ENCODE results near the gene CTSC.

DNA sequence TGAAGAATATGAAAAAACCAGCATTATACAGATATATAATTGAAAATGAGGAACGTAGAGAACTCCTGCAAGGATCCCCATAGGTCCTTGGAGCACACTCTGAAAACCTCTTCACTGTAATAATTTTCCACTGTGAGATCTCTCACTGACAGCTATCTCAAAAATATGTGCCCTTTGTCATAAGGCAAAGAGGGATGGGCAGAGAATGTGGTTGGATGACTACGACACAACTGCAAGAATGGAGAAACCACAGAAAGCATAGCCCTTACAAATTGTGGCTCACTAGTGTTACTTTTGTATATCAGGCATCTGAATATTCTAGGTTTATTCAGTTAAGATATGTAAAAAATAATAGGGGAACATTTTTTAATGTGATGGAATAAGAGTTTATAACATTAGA lies 7.9 kb upstream of the CTSC start:
- TF ChIP-seq, protein P1, sequence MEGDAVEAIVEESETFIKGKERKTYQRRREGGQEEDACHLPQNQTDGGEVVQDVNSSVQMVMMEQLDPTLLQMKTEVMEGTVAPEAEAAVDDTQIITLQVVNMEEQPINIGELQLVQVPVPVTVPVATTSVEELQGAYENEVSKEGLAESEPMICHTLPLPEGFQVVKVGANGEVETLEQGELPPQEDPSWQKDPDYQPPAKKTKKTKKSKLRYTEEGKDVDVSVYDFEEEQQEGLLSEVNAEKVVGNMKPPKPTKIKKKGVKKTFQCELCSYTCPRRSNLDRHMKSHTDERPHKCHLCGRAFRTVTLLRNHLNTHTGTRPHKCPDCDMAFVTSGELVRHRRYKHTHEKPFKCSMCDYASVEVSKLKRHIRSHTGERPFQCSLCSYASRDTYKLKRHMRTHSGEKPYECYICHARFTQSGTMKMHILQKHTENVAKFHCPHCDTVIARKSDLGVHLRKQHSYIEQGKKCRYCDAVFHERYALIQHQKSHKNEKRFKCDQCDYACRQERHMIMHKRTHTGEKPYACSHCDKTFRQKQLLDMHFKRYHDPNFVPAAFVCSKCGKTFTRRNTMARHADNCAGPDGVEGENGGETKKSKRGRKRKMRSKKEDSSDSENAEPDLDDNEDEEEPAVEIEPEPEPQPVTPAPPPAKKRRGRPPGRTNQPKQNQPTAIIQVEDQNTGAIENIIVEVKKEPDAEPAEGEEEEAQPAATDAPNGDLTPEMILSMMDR (conservative IDR thresholded peaks at IDR 0.05), result no peak
- TF ChIP-seq EZH2 (IDR thresholded peaks at IDR 0.05; ENCODE audit: low read depth), result no peak

All from PC-9 (cell line).